ENCODE results near the gene PTMS. TPM values are rescaled to one million over a fixed set of nuclear protein-coding genes. Genes with fewer than 3 reads are reported as not detected.

PTMS gene
- total and polyA plus RNA-seq, 2 donors (not counting 1 experiment from before 2014, with no cell fraction given) = 63.6 to 312 TPM

DNA sequence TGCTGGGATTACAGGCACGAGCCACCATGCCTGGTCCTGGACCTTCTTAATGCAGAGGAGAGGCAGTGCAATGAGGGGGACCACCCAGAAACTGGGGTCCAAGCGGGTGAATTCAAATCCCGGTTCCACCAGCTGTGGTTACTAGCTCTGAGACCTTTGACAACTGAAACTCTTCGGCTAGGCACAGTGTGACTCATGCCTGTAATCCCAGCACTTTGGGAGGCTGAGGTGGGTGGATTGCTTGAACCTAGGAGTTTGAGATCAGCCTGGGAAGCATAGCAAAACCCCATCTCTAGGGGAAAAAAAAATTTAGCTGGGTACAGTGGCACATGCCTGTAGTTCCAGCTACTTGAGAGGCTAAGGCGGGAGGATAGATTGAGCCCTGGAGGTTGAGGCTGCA lies 18.1 kb downstream of the PTMS start:
- H3K4me2 ChIP-seq (ENCODE audit: extremely low read depth, insufficient read depth, low read length) = no peak overlapping the region
- DNase-seq (ENCODE audit: low read depth in 2 of 2) = no peak
- TF ChIP-seq, protein P1, sequence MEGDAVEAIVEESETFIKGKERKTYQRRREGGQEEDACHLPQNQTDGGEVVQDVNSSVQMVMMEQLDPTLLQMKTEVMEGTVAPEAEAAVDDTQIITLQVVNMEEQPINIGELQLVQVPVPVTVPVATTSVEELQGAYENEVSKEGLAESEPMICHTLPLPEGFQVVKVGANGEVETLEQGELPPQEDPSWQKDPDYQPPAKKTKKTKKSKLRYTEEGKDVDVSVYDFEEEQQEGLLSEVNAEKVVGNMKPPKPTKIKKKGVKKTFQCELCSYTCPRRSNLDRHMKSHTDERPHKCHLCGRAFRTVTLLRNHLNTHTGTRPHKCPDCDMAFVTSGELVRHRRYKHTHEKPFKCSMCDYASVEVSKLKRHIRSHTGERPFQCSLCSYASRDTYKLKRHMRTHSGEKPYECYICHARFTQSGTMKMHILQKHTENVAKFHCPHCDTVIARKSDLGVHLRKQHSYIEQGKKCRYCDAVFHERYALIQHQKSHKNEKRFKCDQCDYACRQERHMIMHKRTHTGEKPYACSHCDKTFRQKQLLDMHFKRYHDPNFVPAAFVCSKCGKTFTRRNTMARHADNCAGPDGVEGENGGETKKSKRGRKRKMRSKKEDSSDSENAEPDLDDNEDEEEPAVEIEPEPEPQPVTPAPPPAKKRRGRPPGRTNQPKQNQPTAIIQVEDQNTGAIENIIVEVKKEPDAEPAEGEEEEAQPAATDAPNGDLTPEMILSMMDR (conservative IDR thresholded peaks at IDR 0.05 in 1 of 2, IDR thresholded peaks at IDR 0.05 in 1 of 2; ENCODE audit: low read depth in 1 of 2, low read length in 2 of 2) = no peak
- no peak for TF ChIP-seq EZH2 (IDR thresholded peaks at IDR 0.05; ENCODE audit: low read length, missing control alignments)
- H3K4me1 ChIP-seq (ENCODE audit: control insufficient read depth, extremely low read depth, insufficient read depth, low read length) = no peaks in the 10 kb centered on the region
- no peak overlapping the region for H3K9ac ChIP-seq (ENCODE audit: insufficient read depth, low read length)
- H3K79me2 ChIP-seq (ENCODE audit: control insufficient read depth, insufficient read depth, low read length) = no peaks in the 10 kb centered on the region
- no peaks in the 10 kb centered on the region for H3K36me3 ChIP-seq (ENCODE audit: control insufficient read depth, insufficient read depth, low read length)
- H4K20me1 ChIP-seq (ENCODE audit: control insufficient read depth, extremely low read depth, insufficient read depth, low read length) = no peaks in the 10 kb centered on the region
- no peaks in the 10 kb centered on the region for H3K27me3 ChIP-seq (ENCODE audit: control insufficient read depth, insufficient read depth, low read length)
- no peak overlapping the region for H3K4me3 ChIP-seq (replicated peaks in 1 of 4; ENCODE audit: control extremely low read depth in 1 of 4, insufficient read depth in 1 of 4, low read depth in 3 of 4, low read length in 4 of 4)
- no peak overlapping the region for H2AFZ ChIP-seq (ENCODE audit: low read length)
- no peaks in the 10 kb centered on the region for H3K9me3 ChIP-seq (ENCODE audit: control insufficient read depth, insufficient read depth, low read depth, low read length)
- no peak overlapping the region for H3K27ac ChIP-seq (ENCODE audit: insufficient read depth, low read length)

DNA sequence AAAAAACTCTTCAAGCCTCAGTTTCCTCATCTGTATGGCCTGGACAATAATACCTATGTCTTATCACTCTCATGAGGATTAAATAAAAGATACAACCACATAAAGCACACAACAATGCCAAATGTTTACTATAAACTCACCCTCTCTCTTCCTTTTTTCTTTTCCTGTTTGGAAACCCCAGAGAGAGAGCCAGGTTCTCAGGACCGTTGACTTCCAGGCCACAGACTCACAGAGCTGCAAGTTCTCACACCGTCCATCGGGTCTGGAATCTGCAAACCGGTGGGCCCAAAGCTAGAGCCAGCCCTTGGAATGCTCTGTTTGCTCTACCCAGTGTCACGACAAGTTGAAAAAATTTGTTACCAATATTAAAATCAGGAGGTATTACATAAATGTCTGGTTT lies 18.6 kb downstream of the PTMS start:
- no peaks in the 10 kb centered on the region for H3K4me1 ChIP-seq (ENCODE audit: control insufficient read depth, extremely low read depth, insufficient read depth, low read length)
- no peaks in the 10 kb centered on the region for H3K27me3 ChIP-seq (ENCODE audit: control insufficient read depth, insufficient read depth, low read length)
- no peak overlapping the region for H3K27ac ChIP-seq (ENCODE audit: insufficient read depth, low read length)
- no peak overlapping the region for H3K9ac ChIP-seq (ENCODE audit: insufficient read depth, low read length)
- no peak overlapping the region for H2AFZ ChIP-seq (ENCODE audit: low read length)
- no peaks in the 10 kb centered on the region for H3K9me3 ChIP-seq (ENCODE audit: control insufficient read depth, insufficient read depth, low read depth, low read length)
- no peak overlapping the region for H3K4me3 ChIP-seq (replicated peaks in 1 of 4; ENCODE audit: control extremely low read depth in 1 of 4, insufficient read depth in 1 of 4, low read depth in 3 of 4, low read length in 4 of 4)
- H3K36me3 ChIP-seq (ENCODE audit: control insufficient read depth, insufficient read depth, low read length) = no peaks in the 10 kb centered on the region
- H3K79me2 ChIP-seq (ENCODE audit: control insufficient read depth, insufficient read depth, low read length) = peaks cover 4% of the 10 kb centered on the region
- TF ChIP-seq, protein P1 (conservative IDR thresholded peaks at IDR 0.05 in 1 of 2, IDR thresholded peaks at IDR 0.05 in 1 of 2; ENCODE audit: low read depth in 1 of 2, low read length in 2 of 2) = no peak
- no peak for TF ChIP-seq EZH2 (IDR thresholded peaks at IDR 0.05; ENCODE audit: low read length, missing control alignments)
- no peak overlapping the region for H3K4me2 ChIP-seq (ENCODE audit: extremely low read depth, insufficient read depth, low read length)
- no peak for DNase-seq (ENCODE audit: low read depth in 2 of 2)
- no peaks in the 10 kb centered on the region for H4K20me1 ChIP-seq (ENCODE audit: control insufficient read depth, extremely low read depth, insufficient read depth, low read length)

DNA sequence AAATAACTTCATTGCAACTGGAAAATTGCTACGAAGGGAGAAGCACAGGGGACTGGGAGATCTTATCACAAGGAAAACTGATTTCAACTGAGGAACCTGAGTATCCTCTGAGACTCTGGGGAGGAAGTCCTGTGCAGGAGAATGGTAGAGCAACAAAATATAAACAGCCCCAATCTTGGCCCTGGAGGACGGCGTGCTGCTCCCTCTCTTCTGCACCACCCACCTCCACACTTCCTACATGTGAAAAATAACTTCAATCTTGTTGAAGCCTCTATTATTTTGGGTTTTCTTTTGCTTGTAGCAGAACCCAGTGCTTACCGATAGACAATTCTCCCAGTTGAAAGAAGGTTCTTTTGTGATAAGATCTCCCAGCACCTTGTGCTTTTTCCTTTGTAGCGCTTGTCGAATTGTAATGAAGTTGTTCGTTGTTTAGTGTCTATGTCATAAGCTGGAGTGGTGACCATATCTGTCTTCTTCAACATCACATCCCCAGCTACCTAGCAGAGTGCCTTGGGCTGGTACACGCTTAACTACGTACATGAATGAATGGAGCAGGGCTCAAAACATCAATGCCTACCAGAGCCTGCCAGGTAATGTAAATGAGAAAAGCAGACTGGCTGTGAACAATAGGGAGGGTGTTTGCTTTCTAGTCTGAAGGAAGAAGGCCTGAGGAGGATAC lies 20.4 kb downstream of the PTMS start:
- H3K4me2 ChIP-seq (ENCODE audit: extremely low read depth, insufficient read depth, low read length) = no peak overlapping the region
- TF ChIP-seq EZH2 (IDR thresholded peaks at IDR 0.05; ENCODE audit: low read length, missing control alignments) = no peak
- TF ChIP-seq, protein P1 (conservative IDR thresholded peaks at IDR 0.05 in 1 of 2, IDR thresholded peaks at IDR 0.05 in 1 of 2; ENCODE audit: low read depth in 1 of 2, low read length in 2 of 2) = no peak
- H4K20me1 ChIP-seq (ENCODE audit: control insufficient read depth, extremely low read depth, insufficient read depth, low read length) = no peaks in the 10 kb centered on the region
- H3K27ac ChIP-seq (ENCODE audit: insufficient read depth, low read length) = no peak overlapping the region
- no peak for DNase-seq (ENCODE audit: low read depth in 2 of 2)
- no peaks in the 10 kb centered on the region for H3K9me3 ChIP-seq (ENCODE audit: control insufficient read depth, insufficient read depth, low read depth, low read length)
- no peak overlapping the region for H2AFZ ChIP-seq (ENCODE audit: low read length)
- no peak overlapping the region for H3K9ac ChIP-seq (ENCODE audit: insufficient read depth, low read length)
- H3K36me3 ChIP-seq (ENCODE audit: control insufficient read depth, insufficient read depth, low read length) = no peaks in the 10 kb centered on the region
- H3K4me3 ChIP-seq (replicated peaks in 1 of 4; ENCODE audit: control extremely low read depth in 1 of 4, insufficient read depth in 1 of 4, low read depth in 3 of 4, low read length in 4 of 4) = no peak overlapping the region
- no peaks in the 10 kb centered on the region for H3K27me3 ChIP-seq (ENCODE audit: control insufficient read depth, insufficient read depth, low read length)
- H3K79me2 ChIP-seq (ENCODE audit: control insufficient read depth, insufficient read depth, low read length) = peaks cover 14% of the 10 kb centered on the region
- H3K4me1 ChIP-seq (ENCODE audit: control insufficient read depth, extremely low read depth, insufficient read depth, low read length) = no peaks in the 10 kb centered on the region

Measured in fibroblast of lung (primary cell).